Stimulated activated CD8-positive, alpha-beta memory T cell treated with anti-CD3 and anti-CD28 coated beads, Interleukin-15, amount 100 ng/mL, for 1 hour (primary cell): ENCODE results near the gene ACOT7.

Experiments
- DNase-seq: peaks from one replicate; pipeline ENCODE4 v3.0.0-alpha.2; 2020; ENCODE audit warnings: low read depth

The ACOT7 gene

GRCh38 chr1:6345009-6345408, 48.6 kb downstream of the ACOT7 start:
- DNase-seq: no peak

- no peak for DNase-seq
Measured at GRCh38 chr1:6343506-6344405, 49.8 kb downstream of the ACOT7 start.

DNA sequence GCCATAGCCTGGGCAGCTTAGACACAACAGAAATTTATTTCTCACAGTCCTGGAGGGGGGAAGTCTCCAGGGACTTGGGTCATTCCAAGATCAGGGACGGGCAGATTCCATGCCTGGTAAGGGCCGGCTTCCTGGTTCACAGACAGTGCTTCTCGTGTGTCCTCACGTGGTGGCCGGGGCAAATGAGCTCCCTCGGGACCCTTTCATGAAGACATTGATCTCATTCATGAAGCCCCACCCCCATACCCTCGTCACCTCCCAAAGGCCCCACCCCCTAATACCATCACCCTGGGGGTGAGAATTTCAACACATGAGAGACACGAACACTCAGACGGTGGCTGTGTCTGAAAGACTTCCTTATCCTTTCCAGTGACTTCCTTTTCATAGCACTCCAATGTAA, 51.5 kb downstream of the ACOT7 start:
- no peak for DNase-seq

DNA sequence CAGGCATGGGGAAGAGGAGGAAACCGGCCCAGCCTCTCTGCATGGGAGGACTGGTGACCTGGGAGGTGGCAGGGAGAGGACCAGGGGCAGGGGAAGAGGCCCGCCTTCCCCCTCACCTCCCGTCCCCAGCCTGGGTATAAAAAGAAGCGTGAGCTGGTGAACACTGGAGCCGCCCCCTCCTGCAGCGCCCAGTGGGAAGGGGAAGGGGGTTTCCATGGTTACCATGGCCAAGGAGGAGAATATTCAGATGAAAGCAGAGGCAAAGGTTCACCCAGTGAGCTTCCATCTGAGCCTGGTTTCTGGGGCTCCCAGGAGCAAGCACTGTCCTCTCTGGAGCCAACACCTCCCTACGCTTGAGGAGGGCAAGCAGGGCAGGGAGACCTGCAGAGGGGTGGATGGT, 54.9 kb downstream of the ACOT7 start:
- DNase-seq: no peak

DNA sequence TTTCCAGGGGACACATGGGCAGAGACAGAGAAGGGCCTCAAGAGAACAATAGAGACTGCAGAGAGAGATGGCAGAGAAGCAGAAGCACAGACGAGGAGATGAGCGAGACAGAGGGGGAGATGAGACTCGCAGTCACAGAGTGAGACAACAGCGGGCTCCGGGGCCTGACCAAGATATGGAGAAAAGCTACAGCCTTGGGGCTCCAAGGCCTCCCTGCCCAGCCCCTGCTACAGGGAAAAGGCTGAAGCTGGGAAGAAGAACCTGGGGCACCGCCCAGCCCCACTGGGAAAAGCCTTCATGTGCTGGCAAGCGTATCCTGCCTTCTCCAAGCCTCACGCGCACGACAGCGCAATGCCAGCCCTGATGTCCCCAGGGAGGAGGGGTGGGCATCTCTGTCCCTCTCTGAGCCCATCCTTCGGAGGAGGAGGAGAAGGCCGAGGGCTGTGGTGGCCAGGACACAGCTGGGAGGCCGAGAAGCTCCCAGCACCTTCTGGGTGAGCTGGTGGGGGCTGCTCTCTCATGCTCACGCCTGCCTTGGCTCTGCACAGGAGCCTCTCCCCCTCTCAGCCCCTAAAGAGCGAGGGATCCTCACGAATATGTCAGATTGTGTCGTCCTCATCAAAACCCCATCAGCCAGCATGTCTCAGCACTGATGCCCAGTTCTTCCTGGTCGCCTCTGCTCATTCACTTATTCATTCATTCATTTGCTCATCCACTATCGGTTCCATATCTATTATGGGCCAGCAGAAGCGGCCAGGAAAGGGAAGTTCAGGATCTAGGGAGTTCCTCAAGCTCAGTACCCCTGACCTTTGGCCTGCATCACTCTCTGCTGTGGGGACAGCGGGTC, 56.6 kb downstream of the ACOT7 start:
- DNase-seq: no peak

GRCh38 chr1:6334261-6334993, 59.1 kb downstream of the ACOT7 start:
- no peak for DNase-seq

- DNase-seq: no peak
Measured at GRCh38 chr1:6332821-6333220, 60.7 kb downstream of the ACOT7 start.

GRCh38 chr1:6331543-6332273, 61.9 kb downstream of the ACOT7 start:
- DNase-seq: no peak

GRCh38 chr1:6330410-6330911, 63.1 kb downstream of the ACOT7 start:
- DNase-seq: no peak

- DNase-seq: no peak
Measured at GRCh38 chr1:6329851-6330250, 63.7 kb downstream of the ACOT7 start.

DNA sequence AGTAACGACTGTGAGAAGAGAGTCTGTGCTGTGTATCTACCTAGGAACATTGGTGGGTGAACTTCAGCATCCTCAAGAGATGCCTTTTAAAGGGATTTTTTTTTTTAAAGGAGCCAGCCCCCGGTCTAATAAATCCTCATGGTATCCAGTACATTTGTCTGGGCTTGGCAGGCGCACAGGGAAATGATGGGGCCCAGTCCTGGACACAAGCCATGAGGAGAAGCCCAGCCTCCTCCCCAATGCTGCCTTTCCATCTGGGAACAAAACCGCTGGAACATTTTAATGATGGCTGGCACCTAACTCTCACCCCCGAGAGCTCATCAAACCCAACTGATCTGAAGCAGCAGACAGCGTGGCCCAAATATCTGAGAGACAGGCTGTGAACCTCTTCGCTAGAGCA, 64.2 kb downstream of the ACOT7 start:
- DNase-seq: no peak

- no peak for DNase-seq
Measured at GRCh38 chr1:6328696-6329095, 64.9 kb downstream of the ACOT7 start.

DNA sequence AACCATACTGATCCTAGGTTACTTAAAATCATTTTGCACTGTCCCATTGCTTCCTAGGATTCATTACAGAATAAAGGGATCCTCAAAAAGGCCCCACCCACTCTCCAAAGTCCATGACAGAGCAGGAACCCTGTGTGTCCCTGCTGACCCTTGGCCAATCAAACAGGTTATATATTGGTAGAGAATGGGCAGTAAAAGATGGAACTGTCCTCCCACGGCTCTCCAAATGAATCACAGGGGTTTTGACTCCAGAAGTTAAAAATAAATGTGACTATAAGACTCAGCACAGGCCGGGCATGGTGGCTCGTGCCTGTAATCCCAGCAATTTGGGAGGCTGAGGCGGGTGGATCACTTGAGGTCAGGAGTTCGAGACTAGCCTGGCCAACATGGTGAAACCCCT, 65.5 kb downstream of the ACOT7 start:
- DNase-seq: no peak

GRCh38 chr1:6325482-6325881, 68.1 kb downstream of the ACOT7 start:
- DNase-seq: no peak

DNA sequence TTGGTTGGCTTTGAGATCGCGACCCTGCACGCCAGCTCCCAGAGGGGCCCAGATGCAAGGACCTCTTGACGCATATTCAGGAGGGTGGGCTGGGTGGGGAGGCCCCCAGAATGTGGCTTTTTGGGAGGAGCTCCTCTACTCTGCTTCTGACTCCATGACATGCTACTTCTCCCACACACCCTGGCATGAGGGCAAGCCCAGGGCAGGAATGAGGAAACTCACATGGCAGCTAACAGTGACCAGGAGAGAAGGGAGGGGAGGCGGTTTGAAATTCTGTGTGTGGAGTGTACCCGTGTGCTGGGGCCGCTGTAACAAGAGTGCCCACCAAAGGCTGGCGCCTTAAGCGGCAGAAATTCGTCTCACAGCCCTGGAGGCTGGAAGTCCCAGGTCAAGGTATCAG, 71.4 kb downstream of the ACOT7 start:
- DNase-seq: no peak

GRCh38 chr1:6321205-6321604, 72.4 kb downstream of the ACOT7 start:
- no peak for DNase-seq

GRCh38 chr1:6317098-6317760, 76.3 kb downstream of the ACOT7 start:
- no peak for DNase-seq

DNA sequence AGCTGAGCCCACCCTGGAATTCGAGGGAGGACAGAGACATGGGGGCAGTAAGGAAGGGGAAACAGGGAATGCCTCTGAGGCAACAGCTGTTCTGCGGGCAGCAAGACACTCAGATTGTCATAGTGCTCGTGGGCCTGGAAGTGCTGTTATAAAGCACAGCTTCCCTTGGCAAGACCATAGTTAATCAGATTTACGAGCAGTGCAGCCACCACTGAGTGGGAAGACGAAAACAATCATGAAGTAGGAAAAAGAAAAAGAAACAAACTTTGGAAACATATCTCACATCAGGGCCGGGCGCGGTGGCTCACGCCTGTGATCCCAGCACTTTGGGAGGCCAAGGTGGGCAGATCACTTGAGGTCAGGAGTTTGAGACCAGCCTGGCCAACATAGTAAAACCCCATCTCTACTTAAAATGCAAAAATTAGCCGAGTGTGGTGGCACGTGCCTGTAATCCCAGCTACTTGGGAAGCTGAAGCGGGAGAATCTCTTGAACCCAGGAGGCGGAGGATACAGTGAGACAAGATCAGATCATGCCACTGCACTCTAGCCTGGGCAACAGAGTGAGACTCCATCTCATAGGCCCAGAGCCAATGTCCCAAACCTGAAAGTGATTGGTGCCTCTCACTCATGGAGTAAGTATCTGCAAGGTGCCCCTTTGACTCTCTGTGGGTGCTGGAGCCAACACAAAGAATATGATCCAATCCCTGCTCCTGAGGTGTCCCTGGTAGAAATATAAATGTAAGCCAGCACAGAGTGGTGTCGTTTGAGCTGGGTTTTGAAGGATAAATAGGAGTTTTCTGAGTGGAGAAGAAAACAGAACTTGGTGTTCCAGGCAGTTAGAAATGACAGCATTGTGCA, 77.1 kb downstream of the ACOT7 start:
- DNase-seq: no peak

DNA sequence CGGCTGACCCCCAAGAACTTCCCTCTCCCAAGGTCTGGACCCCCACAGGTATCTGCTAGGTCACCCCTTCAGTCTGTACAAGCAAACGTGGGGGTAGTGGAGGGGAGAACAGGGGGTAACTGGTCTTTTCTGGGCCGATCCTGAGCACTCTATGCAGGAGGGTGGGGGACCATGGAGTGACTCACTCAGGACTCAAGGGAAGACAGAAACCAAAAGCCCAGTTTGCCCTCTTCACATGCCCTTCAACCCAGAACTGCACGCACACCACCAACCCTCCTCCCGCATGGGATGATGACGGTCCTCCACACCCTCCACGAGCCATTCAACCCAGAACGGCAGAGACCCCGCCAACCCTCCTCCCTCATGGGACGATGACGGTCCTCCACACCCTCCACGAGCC, 79.1 kb downstream of the ACOT7 start:
- no peak for DNase-seq
